GM12873 (cell line): ENCODE measurements around the gene LRRC8E.

Experiments used
- CTCF ChIP-seq: IDR thresholded peaks from 2 replicates; pipeline ENCODE4 v1.5.1; 2012; ENCODE audit warnings: low read depth, mild to moderate bottlenecking, moderate library complexity, low read length, control low read depth; ENCODE audit not compliant: insufficient read depth; ENCODE audit errors: missing control alignments

The LRRC8E gene

GRCh38 chr19:7844951-7845350, 43.4 kb upstream of the LRRC8E start:
- TF ChIP-seq CTCF: no peak

- no peak for TF ChIP-seq CTCF
These were observed 42.7 kb upstream of the LRRC8E start for GRCh38 chr19:7845390-7846154.

GRCh38 chr19:7846155-7846646, 42.1 kb upstream of the LRRC8E start:
- TF ChIP-seq CTCF: no peak

GRCh38 chr19:7847664-7848063, 40.6 kb upstream of the LRRC8E start:
- no peak for TF ChIP-seq CTCF

GRCh38 chr19:7848779-7849457, 39.4 kb upstream of the LRRC8E start:
- TF ChIP-seq CTCF: no peak

- no peak for TF ChIP-seq CTCF
These were observed 38.7 kb upstream of the LRRC8E start for GRCh38 chr19:7849631-7849999.

GRCh38 chr19:7850000-7850813, 38.1 kb upstream of the LRRC8E start:
- no peak for TF ChIP-seq CTCF
